DND-41 (cell line): ENCODE data around the gene L3MBTL4.

Source experiments
- CTCF ChIP-seq: IDR thresholded peaks from 2 replicates; pipeline ENCODE4 v1.5.1; 2012; ENCODE audit warnings: borderline replicate concordance, low read length, moderate library complexity, mild to moderate bottlenecking; ENCODE audit not compliant: poor library complexity, severe bottlenecking; ENCODE audit errors: extremely low read depth
- EZH2 ChIP-seq: IDR thresholded peaks from 3 replicates; pipeline ENCODE4 v1.6.1; 2012; ENCODE audit warnings: borderline replicate concordance, low read depth, mild to moderate bottlenecking, moderate library complexity, low read length, inconsistent platforms; ENCODE audit not compliant: severe bottlenecking

GRCh38 chr18:5963267-5963666, 451.4 kb downstream of the L3MBTL4 start:
- TF ChIP-seq CTCF: no peak
- no peak for TF ChIP-seq EZH2
